ENCODE data around the gene NELL1. TPM values are rescaled to one million over a fixed set of nuclear protein-coding genes. Genes with fewer than 3 reads are reported as not detected.

The NELL1 gene
- total and polyA plus RNA-seq, 2 experiments from 2014 or later = 8.9 to 20.1 TPM

- no peak for DNase-seq (ENCODE audit: low spot score)
- Histone ChIP-seq H3K4me2 (no peak overlapping the region), H3K27ac (no peak overlapping the region), H3K9me3 (ENCODE audit: low read depth) (no peaks in the 10 kb centered on the region), H3K36me3 (replicated peaks; ENCODE audit: insufficient read depth, low read depth) (no peaks in the 10 kb centered on the region), H3K4me1 (ENCODE audit: insufficient read depth) (no peaks in the 10 kb centered on the region), H4K20me1 (ENCODE audit: insufficient read depth, poor library complexity, severe bottlenecking) (no peaks in the 10 kb centered on the region), H3K27me3 (no peaks in the 10 kb centered on the region), H3K4me3 (no peak overlapping the region), H2AFZ (no peak overlapping the region), H3K79me2 (no peaks in the 10 kb centered on the region), H3K9me2 (replicated peaks; ENCODE audit: insufficient read depth) (no peaks in the 10 kb centered on the region)
- TF ChIP-seq, protein P1, sequence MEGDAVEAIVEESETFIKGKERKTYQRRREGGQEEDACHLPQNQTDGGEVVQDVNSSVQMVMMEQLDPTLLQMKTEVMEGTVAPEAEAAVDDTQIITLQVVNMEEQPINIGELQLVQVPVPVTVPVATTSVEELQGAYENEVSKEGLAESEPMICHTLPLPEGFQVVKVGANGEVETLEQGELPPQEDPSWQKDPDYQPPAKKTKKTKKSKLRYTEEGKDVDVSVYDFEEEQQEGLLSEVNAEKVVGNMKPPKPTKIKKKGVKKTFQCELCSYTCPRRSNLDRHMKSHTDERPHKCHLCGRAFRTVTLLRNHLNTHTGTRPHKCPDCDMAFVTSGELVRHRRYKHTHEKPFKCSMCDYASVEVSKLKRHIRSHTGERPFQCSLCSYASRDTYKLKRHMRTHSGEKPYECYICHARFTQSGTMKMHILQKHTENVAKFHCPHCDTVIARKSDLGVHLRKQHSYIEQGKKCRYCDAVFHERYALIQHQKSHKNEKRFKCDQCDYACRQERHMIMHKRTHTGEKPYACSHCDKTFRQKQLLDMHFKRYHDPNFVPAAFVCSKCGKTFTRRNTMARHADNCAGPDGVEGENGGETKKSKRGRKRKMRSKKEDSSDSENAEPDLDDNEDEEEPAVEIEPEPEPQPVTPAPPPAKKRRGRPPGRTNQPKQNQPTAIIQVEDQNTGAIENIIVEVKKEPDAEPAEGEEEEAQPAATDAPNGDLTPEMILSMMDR (IDR thresholded peaks at IDR 0.05; ENCODE audit: poor library complexity) = no peak
- TF ChIP-seq EZH2 (IDR thresholded peaks at IDR 0.05; ENCODE audit: borderline replicate concordance) (no peak), EZH2phosphoT487 (IDR thresholded peaks at IDR 0.05; ENCODE audit: low read depth, severe bottlenecking, unreplicated experiment) (no peak)
- whole genome bisulfite sequencing (ENCODE audit: low lambda C conversion rate, missing lambda C conversion rate) = 56% methylated on average over 7 of the region's 7 CpGs
These were observed 34.6 kb upstream of the NELL1 start for GRCh38 chr11:20634781-20635180.

DNA sequence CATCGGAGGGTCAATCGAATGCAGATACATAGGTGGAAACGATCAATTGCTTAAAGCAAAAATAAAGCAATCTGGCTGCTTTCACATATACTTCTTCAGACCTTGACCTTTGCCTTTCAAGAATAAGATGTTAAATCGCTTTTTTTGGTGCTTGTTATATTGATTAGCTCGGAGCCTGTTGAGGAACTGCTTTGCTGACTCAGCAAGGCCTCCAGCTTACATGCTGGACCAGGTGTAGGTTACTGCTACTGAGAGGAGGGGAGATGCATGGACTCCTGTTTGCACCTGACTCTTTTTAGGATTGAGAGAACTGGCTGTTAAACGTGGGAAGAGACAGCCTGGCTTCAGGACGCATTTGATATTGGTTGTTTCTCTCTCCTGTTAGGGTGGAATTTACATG is 31.3 kb upstream of the NELL1 start:
- H3K4me1 ChIP-seq (ENCODE audit: insufficient read depth) = no peaks in the 10 kb centered on the region
- WGBS (ENCODE audit: low lambda C conversion rate, missing lambda C conversion rate) = 72% methylated on average over 7 of the region's 7 CpGs

GRCh38 chr11:20639688-20640087 is 29.7 kb upstream of the NELL1 start:
- WGBS (ENCODE audit: low lambda C conversion rate, missing lambda C conversion rate) = 69% methylated on average over 3 of the region's 3 CpGs
- Histone ChIP-seq H3K27ac (no peak overlapping the region), H3K4me1 (ENCODE audit: insufficient read depth) (no peaks in the 10 kb centered on the region), H4K20me1 (ENCODE audit: insufficient read depth, poor library complexity, severe bottlenecking) (no peaks in the 10 kb centered on the region), H2AFZ (no peak overlapping the region), H3K4me3 (no peak overlapping the region), H3K27me3 (no peaks in the 10 kb centered on the region), H3K9me3 (ENCODE audit: low read depth) (no peaks in the 10 kb centered on the region), H3K79me2 (no peaks in the 10 kb centered on the region), H3K9me2 (replicated peaks; ENCODE audit: insufficient read depth) (no peaks in the 10 kb centered on the region), H3K36me3 (replicated peaks; ENCODE audit: insufficient read depth, low read depth) (no peaks in the 10 kb centered on the region), H3K4me2 (no peak overlapping the region)
- TF ChIP-seq EZH2 (IDR thresholded peaks at IDR 0.05; ENCODE audit: borderline replicate concordance) = no peak
- TF ChIP-seq, protein P1 (IDR thresholded peaks at IDR 0.05; ENCODE audit: poor library complexity) = no peak
- no peak for TF ChIP-seq EZH2phosphoT487 (IDR thresholded peaks at IDR 0.05; ENCODE audit: low read depth, severe bottlenecking, unreplicated experiment)
- DNase-seq (ENCODE audit: low spot score) = no peak

More for the DNA sequence above, 31.3 kb upstream of the NELL1 start:
- Histone ChIP-seq H3K4me2 (no peak overlapping the region), H2AFZ (no peak overlapping the region), H3K4me3 (no peak overlapping the region), H4K20me1 (ENCODE audit: insufficient read depth, poor library complexity, severe bottlenecking) (no peaks in the 10 kb centered on the region), H3K27me3 (no peaks in the 10 kb centered on the region), H3K36me3 (replicated peaks; ENCODE audit: insufficient read depth, low read depth) (no peaks in the 10 kb centered on the region), H3K27ac (no peak overlapping the region), H3K9me3 (ENCODE audit: low read depth) (no peaks in the 10 kb centered on the region), H3K79me2 (no peaks in the 10 kb centered on the region), H3K9me2 (replicated peaks; ENCODE audit: insufficient read depth) (no peaks in the 10 kb centered on the region)
- DNase-seq (ENCODE audit: low spot score) = no peak
- TF ChIP-seq EZH2 (IDR thresholded peaks at IDR 0.05; ENCODE audit: borderline replicate concordance) = no peak
- no peak for TF ChIP-seq EZH2phosphoT487 (IDR thresholded peaks at IDR 0.05; ENCODE audit: low read depth, severe bottlenecking, unreplicated experiment)
- TF ChIP-seq, protein P1 (IDR thresholded peaks at IDR 0.05; ENCODE audit: poor library complexity) = no peak

DNA sequence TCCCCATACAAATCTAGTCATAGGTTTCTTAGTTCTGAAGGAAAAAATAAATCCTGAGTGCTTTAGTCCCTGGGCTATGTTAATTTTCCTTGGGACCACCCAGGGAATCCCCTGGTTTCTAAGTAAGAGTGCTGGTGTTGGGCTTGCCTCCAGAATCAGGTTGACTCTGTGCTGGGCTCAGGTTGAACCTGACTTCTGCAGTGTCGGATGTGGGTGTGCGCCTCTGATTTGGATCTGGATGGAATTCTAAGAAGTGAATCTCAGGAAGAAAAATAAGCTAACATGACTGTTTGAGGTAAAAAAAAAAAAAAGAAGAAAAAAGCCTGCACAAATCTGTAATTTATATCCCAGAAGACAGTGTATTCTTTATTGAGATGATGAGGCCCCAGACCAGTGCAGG is 29.0 kb upstream of the NELL1 start:
- no peak for DNase-seq (ENCODE audit: low spot score)
- no peaks in the 10 kb centered on the region for H4K20me1 ChIP-seq (ENCODE audit: insufficient read depth, poor library complexity, severe bottlenecking)
- H3K4me1 ChIP-seq (ENCODE audit: insufficient read depth) = no peaks in the 10 kb centered on the region
- H3K79me2 ChIP-seq = no peaks in the 10 kb centered on the region
- H3K36me3 ChIP-seq (replicated peaks; ENCODE audit: insufficient read depth, low read depth) = no peaks in the 10 kb centered on the region
- H3K27me3 ChIP-seq = no peaks in the 10 kb centered on the region
- no peak overlapping the region for H3K27ac ChIP-seq
- no peak overlapping the region for H3K4me2 ChIP-seq
- no peak overlapping the region for H2AFZ ChIP-seq
- H3K4me3 ChIP-seq = no peak overlapping the region
- WGBS (ENCODE audit: low lambda C conversion rate, missing lambda C conversion rate) = 92% methylated on average over 2 of the region's 2 CpGs
- no peaks in the 10 kb centered on the region for H3K9me2 ChIP-seq (replicated peaks; ENCODE audit: insufficient read depth)
- TF ChIP-seq, protein P1 (IDR thresholded peaks at IDR 0.05; ENCODE audit: poor library complexity) = no peak
- no peak for TF ChIP-seq EZH2 (IDR thresholded peaks at IDR 0.05; ENCODE audit: borderline replicate concordance)
- H3K9me3 ChIP-seq (ENCODE audit: low read depth) = no peaks in the 10 kb centered on the region

Measured in hepatocyte (in vitro differentiated cells).